ENCODE data around the gene SWAP70. TPM values are rescaled to one million over a fixed set of nuclear protein-coding genes. Genes with fewer than 3 reads are reported as not detected.

SWAP70 gene
- total and polyA plus RNA-seq, 2 of the 8 experiments (the other 6 are each of a cell fraction or from before 2014, with no cell fraction given), result 14.8 to 37.5 TPM

DNA sequence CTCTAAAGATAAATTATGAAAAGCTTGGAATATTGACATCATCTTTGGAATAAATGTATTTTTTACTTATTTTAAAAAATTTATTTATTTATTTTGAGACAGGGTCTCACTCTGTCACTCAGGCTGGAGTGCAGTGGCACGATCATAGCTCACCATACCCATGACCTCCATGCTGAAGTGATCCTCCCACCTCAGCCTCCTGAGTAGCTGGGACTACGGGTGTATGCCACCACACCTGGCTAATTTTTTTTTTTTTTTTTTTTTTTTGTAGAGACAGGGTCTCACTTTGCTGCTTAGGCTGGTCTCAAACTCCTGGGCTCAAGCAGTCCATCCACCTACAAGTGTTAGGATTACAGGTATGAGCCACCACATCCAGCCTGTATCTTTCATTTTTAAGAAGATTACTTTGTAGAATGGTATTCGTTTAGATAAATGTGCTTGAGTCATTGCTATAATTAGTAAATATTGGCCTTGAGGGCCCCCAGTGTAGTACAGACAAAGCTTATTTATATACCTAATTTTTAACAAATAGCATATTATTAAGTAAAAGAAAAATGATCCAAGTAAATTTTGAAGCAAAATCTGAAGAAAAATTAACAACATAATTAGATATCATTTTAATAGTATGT, 8.5 kb downstream of the SWAP70 start:
- no peaks in the 10 kb centered on the region; the same call in 1 of the 2 replicates for H3K79me1 ChIP-seq (ENCODE audit: low read depth, low read length)
- no peaks in the 10 kb centered on the region; the same call in 1 of the 2 replicates for H3K23me2 ChIP-seq (ENCODE audit: low read depth, low read length)
- no peak overlapping the region for H2BK20ac ChIP-seq (ENCODE audit: low read length)
- H3K14ac ChIP-seq (ENCODE audit: insufficient read length), result no peak overlapping the region
- H3K79me2 ChIP-seq (ENCODE audit: control insufficient read depth in 1 of 2, insufficient read depth in 2 of 2, low read length in 2 of 2), result peaks cover 5 to 54% of the 10 kb centered on the region in 2 experiments; a peak in 3 of 4 replicates
- H3K4ac ChIP-seq (replicated peaks; ENCODE audit: insufficient read length, low read depth, low read length), result no peak overlapping the region
- ChIA-PET POLR2A (ENCODE audit: partially characterized antibody) (interaction anchor here (0.5 to 2.0 kb wide), 4 partner anchors 8 to 434 kb away, joined by 3 to 9 read pairs (median 4); partner anchors contain the start of gene SWAP70), CTCF (ENCODE audit: partially characterized antibody) (interaction anchor here (0.6 to 2.6 kb wide), 7 partner anchors 8 to 1237 kb away, joined by 3 to 9 read pairs (median 3); no protein-coding TSS in a partner anchor)
- no peak for FAIRE-seq
- no peak overlapping the region for H4K91ac ChIP-seq (replicated peaks; ENCODE audit: insufficient read length, low read length)
- H3K23ac ChIP-seq (ENCODE audit: insufficient read length), result no peak overlapping the region
- DNase-seq (ENCODE audit: low read depth in 1 of 2, low spot score in 2 of 2), result no peak
- no peak overlapping the region for H4K5ac ChIP-seq (ENCODE audit: insufficient read length, low read depth, low read length)
- H3K27ac ChIP-seq (ENCODE audit: low read depth, low read length), result no peak overlapping the region
- H3K9ac ChIP-seq (replicated peaks in 1 of 4; ENCODE audit: extremely low read depth in 1 of 4, low read depth in 3 of 4, low read length in 3 of 4), result no peak overlapping the region
- peaks cover 0 to 3% of the 10 kb centered on the region in 2 experiments for H4K20me1 ChIP-seq (replicated peaks in 1 of 2; ENCODE audit: control insufficient read depth in 1 of 2, insufficient read depth in 2 of 2, low read length in 2 of 2)
- H2BK120ac ChIP-seq (replicated peaks; ENCODE audit: low read depth, low read length), result no peak overlapping the region
- WGBS, 2 experiments (ENCODE audit: extremely low coverage in 1 of 2, insufficient coverage in 1 of 2, insufficient read length in 1 of 2, insufficient replicate concordance in 2 of 2, low coverage in 1 of 2, low lambda C conversion rate in 2 of 2, missing lambda C conversion rate in 1 of 2), result 86% methylated on average over 3 of the region's 3 CpGs; no CpG with 5 or more reads in 1 of the 2 experiments
- no peak overlapping the region for H2BK12ac ChIP-seq (ENCODE audit: low read depth, low read length)
- H2BK15ac ChIP-seq (ENCODE audit: low read length), result no peak overlapping the region
- H3K4me2 ChIP-seq (ENCODE audit: insufficient read depth in 1 of 2, low read depth in 2 of 2, low read length in 2 of 2), result no peak overlapping the region
- H2AK5ac ChIP-seq (ENCODE audit: low read depth, low read length), result no peak overlapping the region
- H3K9me3 ChIP-seq (ENCODE audit: insufficient read depth in 2 of 2, low read depth in 1 of 2, low read length in 1 of 2), result no peaks in the 10 kb centered on the region
- no peak overlapping the region for H4K8ac ChIP-seq (ENCODE audit: extremely low read depth, insufficient read depth, low read length)
- peaks cover 0 to 7% (median 5%) of the 10 kb centered on the region in 4 experiments; a peak in 5 of 7 replicates for H3K4me1 ChIP-seq (replicated peaks in 1 of 4; ENCODE audit: control insufficient read depth in 3 of 4, insufficient read depth in 4 of 4, low read length in 3 of 4)
- no peak overlapping the region for H3K56ac ChIP-seq (replicated peaks; ENCODE audit: insufficient read length, low read depth, low read length)
- no peaks in the 10 kb centered on the region; a peak in 2 of 8 replicates for H3K36me3 ChIP-seq (ENCODE audit: control insufficient read depth in 2 of 4, insufficient read depth in 4 of 4, low read length in 3 of 4)
- no peak overlapping the region for H2BK5ac ChIP-seq (ENCODE audit: low read depth, low read length)
- H3K27me3 ChIP-seq (replicated peaks in 1 of 4; ENCODE audit: control insufficient read depth in 3 of 4, extremely low read depth in 1 of 4, insufficient read depth in 3 of 4, low read length in 3 of 4), result no peaks in the 10 kb centered on the region
- H2AFZ ChIP-seq (ENCODE audit: low read length), result no peak overlapping the region
- no peak overlapping the region for H3K4me3 ChIP-seq (ENCODE audit: extremely low read depth in 1 of 4, insufficient read depth in 2 of 4, low read depth in 3 of 4, low read length in 4 of 4)
- H3K18ac ChIP-seq (ENCODE audit: extremely low read depth, low read length), result no peak overlapping the region
- no peak for TF ChIP-seq ZNF274 (IDR thresholded peaks at IDR 0.05; ENCODE audit: borderline replicate concordance, extremely low read depth, low read length)
- TF ChIP-seq KDM5A (IDR thresholded peaks at IDR 0.05; ENCODE audit: low read length), result no peak
- TF ChIP-seq JUND (IDR thresholded peaks at IDR 0.05; ENCODE audit: low read length), result no peak
- TF ChIP-seq KDM1A (IDR thresholded peaks at IDR 0.05; ENCODE audit: borderline replicate concordance, low read length), result no peak
- TF ChIP-seq HDAC2 (IDR thresholded peaks at IDR 0.05; ENCODE audit: borderline replicate concordance in 1 of 2, low read depth in 2 of 2, low read length in 2 of 2), result no peak
- TF ChIP-seq BRCA1 (IDR thresholded peaks at IDR 0.05; ENCODE audit: low read depth, low read length), result no peak
- TF ChIP-seq BACH1 (IDR thresholded peaks at IDR 0.05; ENCODE audit: low read length), result no peak
- TF ChIP-seq, protein P1, sequence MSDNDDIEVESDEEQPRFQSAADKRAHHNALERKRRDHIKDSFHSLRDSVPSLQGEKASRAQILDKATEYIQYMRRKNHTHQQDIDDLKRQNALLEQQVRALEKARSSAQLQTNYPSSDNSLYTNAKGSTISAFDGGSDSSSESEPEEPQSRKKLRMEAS (IDR thresholded peaks at IDR 0.05), result no peak
- TF ChIP-seq RFX5 (IDR thresholded peaks at IDR 0.05; ENCODE audit: borderline replicate concordance, low read depth, low read length), result no peak
- TF ChIP-seq POLR2A (IDR thresholded peaks at IDR 0.05; ENCODE audit: control extremely low read depth in 1 of 2, low read depth in 2 of 2, low read length in 2 of 2), result no peak
- no peak for TF ChIP-seq SP2 (IDR thresholded peaks at IDR 0.05; ENCODE audit: low read length)
- TF ChIP-seq EP300 (IDR thresholded peaks at IDR 0.05; ENCODE audit: borderline replicate concordance in 1 of 2, low read depth in 2 of 2, low read length in 2 of 2), result no peak
- TF ChIP-seq TEAD4 (IDR thresholded peaks at IDR 0.05; ENCODE audit: low read depth, low read length), result no peak
